ENCODE data around the gene ACTR1A. TPM values are rescaled to one million over a fixed set of nuclear protein-coding genes. Genes with fewer than 3 reads are reported as not detected.
"Not testable (repeated sequence)": the region's sequence is repeated elsewhere in the genome, so short reads cannot be mapped to it uniquely, and the experiment has no call there.

The ACTR1A gene
- total RNA-seq, 2 experiments from 2014 or later, result 72.2 to 86.7 TPM

DNA sequence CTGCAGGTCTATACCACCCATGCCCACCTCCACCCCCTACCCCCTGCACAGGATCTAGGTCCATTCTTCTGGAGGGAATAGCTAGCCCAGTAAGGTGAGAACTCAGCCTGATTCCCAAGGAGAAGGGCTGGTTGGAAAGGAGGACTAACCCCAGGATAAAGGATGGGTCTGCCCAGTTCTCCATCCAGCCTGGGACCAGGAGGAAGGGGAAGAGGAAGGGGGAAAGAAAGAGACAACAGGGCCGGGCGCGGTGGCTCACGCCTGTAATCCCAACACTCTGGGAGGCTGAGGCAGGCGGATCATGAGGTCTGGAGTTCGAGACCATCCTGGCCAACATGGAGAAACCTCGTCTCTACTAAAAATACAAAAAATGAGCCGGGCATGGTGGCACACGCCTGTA lies 32.5 kb upstream of the ACTR1A start:
- CTCF ChIA-PET, result interaction anchor here (0.7 kb wide), 1 partner anchor 49 kb away, joined by 3 read pairs; no protein-coding TSS in a partner anchor
- not testable (repeated sequence) for H3K9me3 Mint-ChIP-seq (ENCODE audit: low read depth); H3K4me1 Mint-ChIP-seq; DNase-seq; H3K27me3 Mint-ChIP-seq; H3K4me3 Mint-ChIP-seq; H3K36me3 Mint-ChIP-seq; ATAC-seq; H3K27ac Mint-ChIP-seq

DNA sequence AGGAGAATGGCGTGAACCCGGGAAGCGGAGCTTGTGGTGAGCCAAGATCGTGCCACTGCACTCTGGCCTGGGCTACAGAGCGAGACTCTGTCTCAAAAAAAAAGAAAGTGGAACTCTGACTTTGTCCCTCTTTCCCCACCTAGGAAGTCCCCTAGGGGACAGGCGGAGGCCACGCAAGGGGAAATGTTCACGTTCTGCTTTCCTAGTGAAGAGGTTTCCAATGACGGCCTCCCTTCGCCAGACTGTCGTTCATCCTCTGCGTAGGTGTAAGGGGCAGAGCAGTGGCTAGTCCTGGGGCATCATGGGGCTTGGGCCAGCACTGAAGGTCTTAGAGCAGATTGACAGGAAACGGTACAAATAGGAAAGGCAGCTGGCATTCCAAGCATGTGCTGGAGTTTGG lies 31.8 kb upstream of the ACTR1A start:
- Mint-ChIP-seq H3K9me3 (ENCODE audit: low read depth) (no peaks in the 10 kb centered on the region), H3K4me1 (peaks cover 3% of the 10 kb centered on the region), H3K4me3 (no peak overlapping the region), H3K27me3 (no peaks in the 10 kb centered on the region), H3K36me3 (no peaks in the 10 kb centered on the region), H3K27ac (no peak overlapping the region)
- CTCF ChIA-PET, result no interaction called here
- ATAC-seq, result no peak
- no peak for DNase-seq

DNA sequence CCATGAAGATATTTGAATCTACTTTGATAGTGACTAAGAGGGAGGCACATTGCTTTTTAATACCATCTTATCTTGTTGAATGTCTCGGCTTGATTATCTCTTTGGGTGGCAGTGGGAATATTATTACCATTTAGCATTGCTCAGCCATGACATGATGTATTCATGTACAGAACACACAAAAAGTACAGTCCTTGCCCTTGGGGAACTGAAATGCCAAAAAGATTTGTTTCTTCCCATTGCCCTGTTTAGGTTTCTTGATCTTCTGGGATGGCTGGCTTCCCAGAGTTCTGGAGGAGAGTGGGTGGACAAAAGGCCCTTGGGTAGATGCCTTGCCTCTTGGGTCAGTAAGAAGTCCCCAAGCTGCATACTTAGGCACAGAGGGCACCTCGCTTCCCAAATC lies 25.0 kb upstream of the ACTR1A start:
- no peak overlapping the region for H3K27ac Mint-ChIP-seq
- DNase-seq (no peak), ATAC-seq (no peak)
- H3K27me3 Mint-ChIP-seq, result no peaks in the 10 kb centered on the region
- H3K4me1 Mint-ChIP-seq, result peaks cover 13% of the 10 kb centered on the region
- no peak overlapping the region for H3K4me3 Mint-ChIP-seq
- H3K9me3 Mint-ChIP-seq (ENCODE audit: low read depth), result no peaks in the 10 kb centered on the region
- CTCF ChIA-PET, result interaction anchor here (1.2 kb wide), 1 partner anchor 118 kb away, joined by 4 read pairs; no protein-coding TSS in a partner anchor
- peaks cover 8% of the 10 kb centered on the region for H3K36me3 Mint-ChIP-seq

DNA sequence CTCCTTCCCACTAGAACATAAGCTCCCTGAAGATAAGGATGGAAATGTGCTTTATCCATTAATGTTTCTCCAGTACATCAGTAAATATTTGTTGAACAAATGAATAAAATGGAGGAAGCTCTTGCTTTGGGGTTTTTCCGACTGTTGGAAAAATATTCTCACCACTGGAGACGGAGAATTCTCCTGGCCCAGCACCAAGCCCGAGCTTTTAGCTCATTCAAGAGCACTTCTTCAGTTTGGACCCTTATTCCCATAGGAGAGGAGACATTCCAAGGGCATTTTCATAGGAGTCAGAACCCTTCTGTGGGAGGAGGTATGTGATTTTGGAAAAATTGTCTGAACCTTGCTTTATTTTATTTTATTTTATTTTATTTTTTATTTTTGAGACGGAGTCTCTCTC lies 22.2 kb upstream of the ACTR1A start:
- Mint-ChIP-seq H3K9me3 (ENCODE audit: low read depth) (no peaks in the 10 kb centered on the region), H3K36me3 (peaks cover 9% of the 10 kb centered on the region), H3K4me3 (no peak overlapping the region), H3K27me3 (no peaks in the 10 kb centered on the region), H3K4me1 (peaks cover 18% of the 10 kb centered on the region), H3K27ac (no peak overlapping the region)
- ATAC-seq (no peak), DNase-seq (no peak)
- CTCF ChIA-PET, result interaction anchor here (0.7 to 1.4 kb wide), 2 partner anchors 22 to 173 kb away, joined by 4 read pairs; partner anchors contain the start of gene ACTR1A

DNA sequence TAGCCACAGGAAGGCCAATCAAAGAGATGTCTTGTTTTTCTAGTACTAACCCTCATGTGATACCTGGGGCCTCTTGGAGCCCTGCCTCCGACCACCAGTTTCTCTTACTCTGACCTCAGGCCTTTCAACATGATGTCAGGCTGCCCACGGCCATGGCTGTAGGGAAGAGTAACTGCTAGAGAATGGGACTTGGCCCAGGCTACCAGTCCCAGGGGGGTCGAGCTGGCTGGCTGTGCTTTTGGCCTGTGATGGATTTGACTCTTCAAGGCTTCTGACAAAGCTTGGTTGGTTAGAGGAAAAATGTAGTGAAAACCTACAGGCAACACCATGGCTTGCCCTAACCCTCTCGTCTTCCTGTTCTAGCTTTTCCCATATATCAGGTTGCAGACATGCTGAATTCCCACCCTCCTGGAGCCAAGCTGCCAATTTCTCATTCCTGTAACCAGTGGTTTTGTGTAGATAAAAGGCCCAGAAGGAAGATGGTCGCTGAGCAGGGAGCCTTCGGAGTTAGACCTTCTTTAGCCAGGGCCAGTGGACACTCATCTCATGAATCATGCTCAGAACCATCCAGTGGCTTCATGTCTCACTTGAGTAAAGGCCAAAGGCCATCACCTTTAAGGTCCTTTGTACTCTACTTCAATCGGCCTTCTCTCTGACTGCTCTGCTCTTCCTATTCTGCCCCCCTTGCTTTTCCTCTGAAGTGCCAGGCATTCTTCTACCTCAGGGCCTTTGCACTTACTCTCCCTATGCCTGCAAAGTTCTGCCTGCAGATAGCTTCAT lies 20.9 kb upstream of the ACTR1A start:
- H3K9me3 Mint-ChIP-seq (ENCODE audit: low read depth), result no peaks in the 10 kb centered on the region
- H3K36me3 Mint-ChIP-seq, result peaks cover 9% of the 10 kb centered on the region
- ATAC-seq (no peak), DNase-seq (no peak)
- no peak overlapping the region for H3K4me3 Mint-ChIP-seq
- H3K4me1 Mint-ChIP-seq, result peaks cover 16% of the 10 kb centered on the region
- no peaks in the 10 kb centered on the region for H3K27me3 Mint-ChIP-seq
- no peak overlapping the region for H3K27ac Mint-ChIP-seq
- CTCF ChIA-PET, result interaction anchor here (1.4 kb wide), 1 partner anchor 21 kb away, joined by 4 read pairs; the partner anchor contains the start of gene ACTR1A

- Mint-ChIP-seq H3K4me1 (peaks cover 16% of the 10 kb centered on the region), H3K9me3 (ENCODE audit: low read depth) (no peaks in the 10 kb centered on the region), H3K36me3 (peaks cover 9% of the 10 kb centered on the region), H3K4me3 (no peak overlapping the region), H3K27ac (no peak overlapping the region), H3K27me3 (no peaks in the 10 kb centered on the region)
- ATAC-seq (no peak), DNase-seq (no peak)
- CTCF ChIA-PET, result no interaction called here
These were observed 20.4 kb upstream of the ACTR1A start for GRCh38 chr10:102522874-102523249.

GRCh38 chr10:102519246-102519825 lies 16.8 kb upstream of the ACTR1A start:
- Mint-ChIP-seq H3K4me3 (no peak overlapping the region), H3K27me3 (no peaks in the 10 kb centered on the region), H3K9me3 (ENCODE audit: low read depth) (no peaks in the 10 kb centered on the region), H3K4me1 (peaks cover 16% of the 10 kb centered on the region), H3K27ac (no peak overlapping the region), H3K36me3 (peaks cover 6% of the 10 kb centered on the region)
- CTCF ChIA-PET, result no interaction called here
- ATAC-seq (no peak), DNase-seq (no peak)

DNA sequence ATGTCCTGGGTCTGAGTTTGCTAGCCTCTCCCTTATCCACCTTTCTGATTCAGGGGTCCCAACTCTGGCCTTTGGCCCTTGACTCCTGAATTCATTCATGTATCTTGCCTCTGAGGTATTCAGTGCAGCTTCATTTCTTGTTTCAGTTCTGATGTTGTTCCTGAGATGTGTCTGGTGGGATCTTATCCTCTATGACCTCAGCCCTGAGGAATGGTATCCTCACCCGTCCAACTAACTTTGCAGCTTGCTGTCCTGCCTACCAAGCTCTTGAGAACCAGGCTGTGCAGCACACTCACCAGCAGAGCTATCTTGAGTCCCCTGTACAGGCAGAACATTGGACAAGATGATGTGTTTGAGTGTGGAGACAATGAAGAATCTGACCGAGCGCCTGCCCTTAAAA lies 15.0 kb upstream of the ACTR1A start:
- H3K27ac Mint-ChIP-seq, result no peak overlapping the region
- no peaks in the 10 kb centered on the region for H3K27me3 Mint-ChIP-seq
- ATAC-seq (no peak), DNase-seq (no peak)
- peaks cover 5% of the 10 kb centered on the region for H3K4me1 Mint-ChIP-seq
- CTCF ChIA-PET, result interaction anchor here (1.4 to 1.5 kb wide), 3 partner anchors 67 to 167 kb away, joined by 3 to 5 read pairs (median 3); no protein-coding TSS in a partner anchor
- no peak overlapping the region for H3K4me3 Mint-ChIP-seq
- peaks cover 8% of the 10 kb centered on the region for H3K36me3 Mint-ChIP-seq
- no peaks in the 10 kb centered on the region for H3K9me3 Mint-ChIP-seq (ENCODE audit: low read depth)

DNA sequence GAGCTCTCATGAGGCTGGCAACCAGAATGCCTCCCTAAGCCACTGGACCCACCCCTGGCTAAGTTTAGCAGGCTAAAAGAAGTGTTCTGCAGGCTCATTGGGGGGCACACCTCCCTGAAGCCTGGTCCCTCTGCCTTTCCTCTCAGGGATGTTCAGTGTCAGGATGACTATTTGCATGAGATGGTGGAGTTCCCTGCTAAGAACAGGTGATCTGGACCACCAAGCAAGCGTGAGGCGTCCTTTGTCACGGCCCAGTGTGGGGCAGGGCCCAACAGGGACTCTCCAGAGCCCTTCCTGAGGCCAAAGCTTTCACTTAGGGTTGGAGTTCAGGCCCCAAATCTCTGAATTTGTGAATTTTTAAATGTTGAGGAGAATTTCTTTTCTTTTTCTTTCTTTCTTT lies 13.2 kb upstream of the ACTR1A start:
- Mint-ChIP-seq H3K4me1 (peaks cover 13% of the 10 kb centered on the region), H3K27ac (no peak overlapping the region), H3K27me3 (no peaks in the 10 kb centered on the region), H3K9me3 (ENCODE audit: low read depth) (no peaks in the 10 kb centered on the region), H3K4me3 (no peak overlapping the region), H3K36me3 (peaks cover 13% of the 10 kb centered on the region)
- DNase-seq, result no peak
- CTCF ChIA-PET, result interaction anchor here (1.7 kb wide), 1 partner anchor 11 kb away, joined by 6 read pairs; the partner anchor contains the start of gene SUFU
- no peak for ATAC-seq

DNA sequence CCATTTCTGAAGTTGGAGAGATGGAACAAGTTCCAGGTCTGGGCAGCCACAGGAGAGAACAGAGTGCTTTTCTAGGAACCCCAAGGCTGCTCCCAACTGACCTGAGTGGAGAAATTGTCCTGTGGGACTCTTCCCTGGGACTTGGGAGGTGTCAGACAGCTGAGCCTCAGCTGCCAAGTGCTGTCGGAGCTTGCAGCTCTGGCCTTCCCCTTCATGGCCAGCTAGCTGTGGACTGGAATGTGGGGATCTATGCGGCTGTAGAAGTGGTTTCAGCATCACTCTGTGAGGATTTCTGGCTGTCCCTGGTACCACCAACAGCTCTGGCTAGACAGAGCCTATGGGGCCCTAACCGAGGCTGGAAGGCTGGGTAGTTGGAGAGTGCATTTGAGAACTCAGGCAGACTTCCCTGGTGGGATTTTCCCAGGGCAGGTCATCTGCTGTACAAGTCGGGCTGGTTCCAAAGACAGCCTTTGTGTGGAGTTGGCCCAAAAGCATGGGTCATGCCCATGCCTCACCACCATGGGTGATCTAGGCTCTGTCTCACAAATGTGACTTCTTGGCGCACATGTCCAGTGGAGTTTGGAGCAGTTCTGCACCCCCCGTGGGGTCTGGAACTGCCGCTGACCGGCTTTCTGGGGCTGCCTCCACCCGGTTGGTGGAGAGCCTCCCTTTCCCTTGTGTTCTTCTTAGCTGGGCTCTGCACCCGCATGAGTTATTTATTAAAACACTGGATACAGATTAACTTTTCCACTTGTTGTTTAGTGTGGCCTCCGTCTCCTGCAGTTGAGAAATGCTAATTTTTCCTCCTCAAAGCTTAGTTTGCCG lies 12.2 kb upstream of the ACTR1A start:
- CTCF ChIA-PET, result interaction anchor here (1.2 to 1.7 kb wide), 2 partner anchors 10 to 69 kb away, joined by 3 to 6 read pairs; partner anchors contain the start of gene SUFU
- H3K4me3 Mint-ChIP-seq, result no peak overlapping the region
- no peak for ATAC-seq

DNA sequence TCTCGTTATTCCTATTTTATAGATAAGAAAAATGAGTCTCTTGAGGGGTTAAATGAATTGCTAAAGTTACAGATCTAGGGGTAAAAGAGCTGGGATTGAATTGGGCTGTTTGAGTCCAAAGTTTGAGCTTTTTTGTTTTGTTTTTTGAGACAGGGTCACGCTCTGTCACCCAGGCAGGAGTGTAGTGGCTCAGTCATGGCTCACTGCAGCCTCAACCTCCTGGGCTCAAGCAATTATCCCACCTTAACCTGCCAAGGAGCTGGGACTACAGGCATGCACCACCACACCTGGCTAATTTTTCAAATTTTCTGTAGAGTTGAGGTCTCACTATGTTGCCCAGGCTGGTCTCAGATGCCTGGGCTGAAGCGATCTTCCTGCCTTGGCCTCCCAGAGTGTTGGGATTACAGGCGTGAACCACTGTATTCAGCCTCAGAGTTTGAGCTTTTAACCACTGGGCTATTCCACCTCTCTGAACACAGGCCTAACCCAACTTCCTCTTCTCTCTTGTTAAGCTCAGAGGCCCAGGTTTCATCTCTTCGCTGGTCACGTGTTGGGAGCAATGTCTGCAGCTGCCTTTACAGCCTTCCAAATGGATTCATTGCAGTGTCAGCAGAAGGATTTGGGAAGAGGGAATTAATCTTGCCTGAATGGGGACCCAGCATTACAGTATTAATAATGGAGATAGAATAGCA lies 9.2 kb upstream of the ACTR1A start:
- Mint-ChIP-seq H3K9me3 (ENCODE audit: low read depth) (no peaks in the 10 kb centered on the region), H3K36me3 (peaks cover 14% of the 10 kb centered on the region), H3K4me3 (no peak overlapping the region), H3K27me3 (no peaks in the 10 kb centered on the region), H3K4me1 (peaks cover 19% of the 10 kb centered on the region), H3K27ac (peak overlapping the region; percentile 39)
- CTCF ChIA-PET, result interaction anchor here (1.2 to 1.4 kb wide), 3 partner anchors 9 to 85 kb away, joined by 4 to 11 read pairs (median 7); partner anchors contain the start of genes ACTR1A and SUFU
- peak; percentile 60 for ATAC-seq
- DNase-seq, result no peak

More for the DNA sequence above, 12.2 kb upstream of the ACTR1A start:
- no peak for DNase-seq
- Mint-ChIP-seq H3K9me3 (ENCODE audit: low read depth) (no peaks in the 10 kb centered on the region), H3K36me3 (peaks cover 12% of the 10 kb centered on the region), H3K27me3 (no peaks in the 10 kb centered on the region), H3K4me1 (peaks cover 13% of the 10 kb centered on the region), H3K27ac (no peak overlapping the region)

DNA sequence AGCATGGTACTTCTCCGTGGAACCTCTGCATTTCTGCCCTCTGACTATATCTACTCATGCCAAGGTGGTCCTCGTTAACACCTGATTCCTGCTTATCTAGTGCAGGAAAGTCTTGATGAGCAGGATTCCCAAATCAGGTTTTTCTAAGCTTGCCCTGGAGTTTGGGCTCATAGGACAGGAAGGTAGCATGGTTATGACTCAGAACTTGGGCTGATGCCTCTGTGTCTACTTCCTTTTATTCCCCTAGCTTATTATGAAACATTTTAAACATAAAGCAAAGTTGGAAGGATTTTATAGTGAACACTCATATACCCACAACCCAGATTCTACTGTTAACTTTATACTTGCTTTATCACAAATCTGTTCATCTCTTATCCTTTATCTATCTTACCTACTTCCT lies 6.9 kb upstream of the ACTR1A start:
- Mint-ChIP-seq H3K36me3 (peaks cover 14% of the 10 kb centered on the region), H3K27ac (peak overlapping the region; percentile 16), H3K4me3 (no peak overlapping the region), H3K4me1 (peaks cover 29% of the 10 kb centered on the region), H3K27me3 (no peaks in the 10 kb centered on the region), H3K9me3 (ENCODE audit: low read depth) (no peaks in the 10 kb centered on the region)
- DNase-seq (no peak), ATAC-seq (no peak)
- CTCF ChIA-PET, result interaction anchor here (10.5 kb wide), 1 partner anchor 72 kb away, joined by 138 read pairs; no protein-coding TSS in a partner anchor

- Mint-ChIP-seq H3K27me3 (no peaks in the 10 kb centered on the region), H3K9me3 (ENCODE audit: low read depth) (no peaks in the 10 kb centered on the region), H3K27ac (no peak overlapping the region), H3K4me1 (peaks cover 29% of the 10 kb centered on the region), H3K36me3 (peaks cover 11% of the 10 kb centered on the region), H3K4me3 (no peak overlapping the region)
- ATAC-seq, result no peak
- DNase-seq, result no peak
- CTCF ChIA-PET, result interaction anchor here (0.9 to 10.5 kb wide), 2 partner anchors 73 to 277 kb away, joined by 5 to 138 read pairs; no protein-coding TSS in a partner anchor
These were observed 6.0 kb upstream of the ACTR1A start for GRCh38 chr10:102508506-102508905.

Data from activated CD8-positive, alpha-beta memory T cell treated with anti-CD3 and anti-CD28 coated beads, Interleukin-2, amount 10 ng/mL, durations not matched to agents 7 days and 5 days (primary cell).